Smooth muscle cell (in vitro differentiated cells): ENCODE data around the gene ATP13A3. TPM values are rescaled to one million over a fixed set of nuclear protein-coding genes. Genes with fewer than 3 reads are reported as not detected.

Experiments used
- DNase-seq: peaks from one replicate; lab custom pipeline; 2025; ENCODE audit not compliant: unreplicated experiment; lab: John Stamatoyannopoulos, UW
- H2AFZ ChIP-seq: fragments of 200-600 bp; sonication (generic); 2 replicates; pipeline ENCODE4 v1.6.0; 2016; ENCODE audit warnings: antibody characterized with exemption, low read depth, mild to moderate bottlenecking
- H3F3A ChIP-seq: fragments of 200-600 bp; sonication (generic); 2 replicates; pipeline ENCODE4 v1.6.0; 2017; ENCODE audit warnings: antibody characterized with exemption, low read depth
- H3K27ac ChIP-seq: fragments of 200-600 bp; sonication (generic); 2 replicates; pipeline ENCODE4 v1.5.1; 2016; ENCODE audit warnings: low read depth, mild to moderate bottlenecking
- H3K27me3 ChIP-seq: fragments of 200-600 bp; sonication (generic); 2 replicates; pipeline ENCODE4 v1.6.1; 2016; ENCODE audit warnings: low read depth, mild to moderate bottlenecking
- H3K36me3 ChIP-seq: fragments of 200-600 bp; sonication (generic); 2 replicates; pipeline ENCODE4 v1.5.1; 2016; ENCODE audit warnings: low read depth
- H3K4me1 ChIP-seq: fragments of 200-600 bp; sonication (generic); 2 replicates; pipeline ENCODE4 v1.5.1; 2016; ENCODE audit warnings: low read depth
- H3K4me2 ChIP-seq: fragments of 200-600 bp; sonication (generic); 2 replicates; pipeline ENCODE4 v1.6.0; 2016; ENCODE audit warnings: mild to moderate bottlenecking
- H3K4me3 ChIP-seq: fragments of 200-600 bp; sonication (generic); 2 replicates; pipeline ENCODE4 v1.5.1; 2016; ENCODE audit warnings: mild to moderate bottlenecking
- H3K79me2 ChIP-seq: fragments of 200-600 bp; sonication (generic); 2 replicates; pipeline ENCODE4 v1.6.0; 2016; ENCODE audit warnings: low read depth, mild to moderate bottlenecking
- H3K9ac ChIP-seq: fragments of 200-600 bp; sonication (generic); 2 replicates; pipeline ENCODE4 v1.6.0; 2016; ENCODE audit warnings: low read depth
- H3K9me3 ChIP-seq: fragments of 200-600 bp; sonication (generic); replicated peaks from 2 replicates; pipeline ENCODE4 v1.5.1; 2016; ENCODE audit warnings: low read depth
- H4K20me1 ChIP-seq: fragments of 200-600 bp; sonication (generic); 2 replicates; pipeline ENCODE4 v1.6.0; 2016; ENCODE audit warnings: low read depth
- CTCF ChIP-seq: fragments of 200-600 bp; sonication (generic); IDR thresholded peaks from 2 replicates; pipeline ENCODE4 v1.5.1; 2017; ENCODE audit warnings: borderline replicate concordance, mild to moderate bottlenecking, antibody characterized with exemption; ENCODE audit not compliant: insufficient read depth, poor library complexity, severe bottlenecking
- WGBS: methylation state at CpG from one replicate; pipeline ENCODE4 v1.1.7; 2016; ENCODE audit warnings: low lambda C conversion rate; 5-methylcytosine and 5-hydroxymethylcytosine counted together
- polyA plus RNA-seq: library from polyadenylated mRNA; unstranded; fragments of >200 nt; fragmentation: Nextera tagmentation; extraction: Ambion mirVana; gene quantifications from 2 replicates; pipeline ENCODE4 v1.2.1, GENCODE V29; 2016
- total RNA-seq: library from RNA; depleted of rRNA; stranded (reverse); fragments of >200 nt; gene quantifications from 2 replicates; pipeline ENCODE4 v1.2.3, GENCODE V29; 2014

The ATP13A3 gene
- total and polyA plus RNA-seq, 2 experiments from 2014 or later: 13.5 to 65.3 TPM

GRCh38 chr3:194386648-194387047 lies 100.2 kb downstream of the ATP13A3 start:
- DNase-seq: no peak
- no peaks in the 10 kb centered on the region for H4K20me1 ChIP-seq
- H3K9me3 ChIP-seq: peaks cover 5% of the 10 kb centered on the region
- no peak overlapping the region for H2AFZ ChIP-seq
- 89% methylated on average over 7 of the region's 7 CpGs for WGBS
- H3K27ac ChIP-seq: no peak overlapping the region
- H3K79me2 ChIP-seq: no peaks in the 10 kb centered on the region
- H3K4me1 ChIP-seq: peaks cover 8% of the 10 kb centered on the region
- H3F3A ChIP-seq: no peaks in the 10 kb centered on the region
- no peak overlapping the region for H3K9ac ChIP-seq
- no peak overlapping the region for H3K4me2 ChIP-seq
- no peak for TF ChIP-seq CTCF
- no peak overlapping the region for H3K4me3 ChIP-seq
- no peaks in the 10 kb centered on the region for H3K36me3 ChIP-seq
- no peaks in the 10 kb centered on the region for H3K27me3 ChIP-seq

DNA sequence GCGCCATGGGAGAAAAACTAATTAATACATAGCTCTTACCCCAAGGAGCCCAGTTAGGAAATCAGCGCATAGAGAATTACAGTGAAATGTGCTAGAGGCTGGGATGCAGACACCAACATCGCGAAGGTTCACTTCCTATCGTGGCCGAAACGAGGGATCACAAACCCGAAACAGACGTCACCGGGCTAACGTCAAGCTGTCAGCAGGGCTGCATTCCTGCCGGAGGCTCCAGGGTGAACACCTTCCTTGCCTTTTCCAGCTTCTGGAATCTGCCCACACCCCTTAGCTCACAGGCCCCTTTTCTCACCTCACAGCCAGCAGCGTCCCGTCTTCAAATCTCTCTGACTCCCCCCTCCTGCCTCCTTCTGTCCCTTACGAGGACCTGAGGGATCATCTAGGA lies 100.7 kb downstream of the ATP13A3 start:
- no peak for DNase-seq
- 76% methylated on average over 15 of the region's 15 CpGs for WGBS
- H3K79me2 ChIP-seq: no peaks in the 10 kb centered on the region
- no peak overlapping the region for H3K9ac ChIP-seq
- peaks cover 5% of the 10 kb centered on the region for H3K9me3 ChIP-seq
- H3K4me3 ChIP-seq: no peak overlapping the region
- H3K4me2 ChIP-seq: no peak overlapping the region
- H3F3A ChIP-seq: no peaks in the 10 kb centered on the region
- H3K4me1 ChIP-seq: peaks cover 8% of the 10 kb centered on the region
- H3K27me3 ChIP-seq: no peaks in the 10 kb centered on the region
- no peaks in the 10 kb centered on the region for H4K20me1 ChIP-seq
- no peaks in the 10 kb centered on the region for H3K36me3 ChIP-seq
- no peak overlapping the region for H2AFZ ChIP-seq
- H3K27ac ChIP-seq: no peak overlapping the region
- no peak for TF ChIP-seq CTCF

- Histone ChIP-seq H3K4me3 (no peak overlapping the region), H3K36me3 (no peaks in the 10 kb centered on the region), H3K79me2 (no peaks in the 10 kb centered on the region), H3K4me2 (no peak overlapping the region), H3K4me1 (peaks cover 8% of the 10 kb centered on the region), H3K27ac (no peak overlapping the region), H3F3A (no peaks in the 10 kb centered on the region), H3K9ac (no peak overlapping the region), H4K20me1 (no peaks in the 10 kb centered on the region), H2AFZ (no peak overlapping the region), H3K27me3 (no peaks in the 10 kb centered on the region), H3K9me3 (no peaks in the 10 kb centered on the region)
- no peak for TF ChIP-seq CTCF
- WGBS: 94% methylated on average over 12 of the region's 12 CpGs
- DNase-seq: no peak
These were observed 102.2 kb downstream of the ATP13A3 start for GRCh38 chr3:194384569-194385001.

DNA sequence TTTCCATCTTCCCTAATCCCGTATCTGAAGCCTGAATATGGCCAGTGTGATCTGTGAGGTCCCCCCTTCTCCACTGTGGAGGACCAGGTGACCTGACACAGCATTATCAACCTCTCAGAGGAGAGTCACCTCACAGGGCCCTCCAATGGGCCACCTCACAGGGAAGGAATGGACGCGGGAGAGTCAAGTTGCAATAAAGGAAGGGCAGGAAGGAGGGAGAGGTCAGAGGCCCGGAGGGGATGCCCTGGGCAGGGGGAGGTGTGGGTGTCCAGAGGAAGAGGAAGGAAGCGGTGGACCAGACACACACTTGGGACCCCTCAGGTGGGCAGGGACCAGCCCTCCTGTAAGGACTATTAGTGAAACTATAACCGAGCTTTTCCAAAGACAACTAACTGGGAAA lies 102.6 kb downstream of the ATP13A3 start:
- Histone ChIP-seq H3K9ac (no peak overlapping the region), H3K79me2 (no peaks in the 10 kb centered on the region), H4K20me1 (no peaks in the 10 kb centered on the region), H3K4me2 (no peak overlapping the region), H3K36me3 (no peaks in the 10 kb centered on the region), H3K4me1 (peaks cover 8% of the 10 kb centered on the region), H3K27me3 (no peaks in the 10 kb centered on the region), H2AFZ (no peak overlapping the region), H3K27ac (no peak overlapping the region), H3K4me3 (no peak overlapping the region), H3F3A (no peaks in the 10 kb centered on the region), H3K9me3 (no peaks in the 10 kb centered on the region)
- WGBS: 89% methylated on average over 6 of the region's 6 CpGs
- DNase-seq: no peak
- TF ChIP-seq CTCF: no peak
